Fibroblast of peridontal ligament (primary cell): ENCODE data around the gene ACOT2.
A peak's percentile ranks its signal among the peaks of the same experiment; 100 is the strongest.
"Not testable (repeated sequence)": the region's sequence is repeated elsewhere in the genome, so short reads cannot be mapped to it uniquely, and the experiment has no call there.

Source experiments
- DNase-seq: peaks from one replicate; pipeline ENCODE4 v3.0.0-alpha.2; 2010; ENCODE audit errors: extremely low read depth

The ACOT2 gene, protein sequence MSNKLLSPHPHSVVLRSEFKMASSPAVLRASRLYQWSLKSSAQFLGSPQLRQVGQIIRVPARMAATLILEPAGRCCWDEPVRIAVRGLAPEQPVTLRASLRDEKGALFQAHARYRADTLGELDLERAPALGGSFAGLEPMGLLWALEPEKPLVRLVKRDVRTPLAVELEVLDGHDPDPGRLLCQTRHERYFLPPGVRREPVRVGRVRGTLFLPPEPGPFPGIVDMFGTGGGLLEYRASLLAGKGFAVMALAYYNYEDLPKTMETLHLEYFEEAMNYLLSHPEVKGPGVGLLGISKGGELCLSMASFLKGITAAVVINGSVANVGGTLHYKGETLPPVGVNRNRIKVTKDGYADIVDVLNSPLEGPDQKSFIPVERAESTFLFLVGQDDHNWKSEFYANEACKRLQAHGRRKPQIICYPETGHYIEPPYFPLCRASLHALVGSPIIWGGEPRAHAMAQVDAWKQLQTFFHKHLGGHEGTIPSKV

DNA sequence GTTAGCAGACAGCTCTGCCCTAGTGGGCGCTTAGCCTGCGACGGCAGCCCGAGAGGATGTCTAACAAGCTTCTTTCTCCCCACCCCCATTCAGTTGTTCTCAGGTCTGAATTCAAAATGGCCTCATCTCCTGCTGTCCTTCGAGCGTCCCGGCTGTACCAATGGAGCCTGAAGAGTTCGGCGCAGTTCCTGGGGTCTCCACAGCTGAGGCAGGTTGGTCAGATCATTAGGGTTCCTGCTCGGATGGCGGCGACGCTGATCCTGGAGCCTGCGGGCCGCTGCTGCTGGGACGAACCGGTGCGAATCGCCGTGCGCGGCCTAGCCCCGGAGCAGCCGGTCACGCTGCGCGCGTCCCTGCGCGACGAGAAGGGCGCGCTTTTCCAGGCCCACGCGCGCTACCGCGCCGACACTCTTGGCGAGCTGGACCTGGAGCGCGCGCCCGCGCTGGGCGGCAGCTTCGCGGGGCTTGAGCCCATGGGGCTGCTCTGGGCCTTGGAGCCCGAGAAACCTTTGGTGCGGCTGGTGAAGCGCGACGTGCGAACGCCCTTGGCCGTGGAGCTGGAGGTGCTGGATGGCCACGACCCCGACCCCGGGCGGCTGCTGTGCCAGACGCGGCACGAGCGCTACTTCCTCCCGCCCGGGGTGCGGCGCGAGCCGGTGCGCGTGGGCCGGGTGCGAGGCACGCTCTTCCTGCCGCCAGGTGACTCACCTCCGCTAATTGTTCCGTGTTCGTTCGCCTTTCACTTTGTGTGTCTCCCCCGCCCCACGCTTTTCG lies at the start of gene ACOT2:
Gene ACOT2 (plus strand): TSS at position 29 of the 774 bp plus-strand sequence. CDS start 28 bp downstream, at position 57.
- peak; percentile 95 for DNase-seq

DNA sequence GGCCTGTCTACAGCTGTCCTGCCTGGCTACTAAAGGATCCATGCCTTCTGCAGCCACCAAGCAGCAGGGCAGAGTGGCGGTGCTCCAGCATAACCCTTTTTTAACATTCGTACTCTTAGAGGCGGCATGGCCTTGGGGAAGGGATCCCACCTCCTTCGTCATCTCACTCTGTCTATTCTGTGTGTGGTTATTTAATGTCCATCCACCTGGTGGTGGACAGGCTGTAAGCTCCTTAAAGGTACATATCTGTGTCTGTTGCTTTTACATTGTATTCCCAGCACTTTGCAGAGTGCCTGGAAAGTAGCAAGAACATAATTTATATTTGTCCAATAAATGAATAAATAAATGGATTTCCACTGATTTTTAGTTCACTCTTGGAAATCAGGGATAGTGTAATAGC lies 47.8 kb upstream of the ACOT2 start:
- no peak for DNase-seq

DNA sequence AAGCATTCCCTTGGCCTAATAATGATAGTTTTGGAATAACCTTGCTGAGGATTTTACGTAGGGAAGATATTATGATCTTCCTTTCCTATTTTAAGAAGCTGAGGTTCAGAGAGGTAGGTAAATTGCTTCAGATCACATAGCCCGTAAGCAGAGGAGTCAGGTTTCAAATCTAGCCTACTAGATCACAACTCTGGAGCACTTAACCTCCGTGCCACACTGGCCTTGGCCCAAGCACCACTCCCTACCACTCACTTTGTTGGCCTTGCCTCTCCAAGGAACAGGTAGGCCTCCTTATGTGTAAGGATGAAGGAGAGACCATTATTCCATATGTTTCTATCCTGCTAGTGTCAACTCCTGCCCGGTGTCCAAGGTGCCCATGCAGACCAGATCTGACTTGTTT lies 44.5 kb upstream of the ACOT2 start:
- no peak for DNase-seq

DNA sequence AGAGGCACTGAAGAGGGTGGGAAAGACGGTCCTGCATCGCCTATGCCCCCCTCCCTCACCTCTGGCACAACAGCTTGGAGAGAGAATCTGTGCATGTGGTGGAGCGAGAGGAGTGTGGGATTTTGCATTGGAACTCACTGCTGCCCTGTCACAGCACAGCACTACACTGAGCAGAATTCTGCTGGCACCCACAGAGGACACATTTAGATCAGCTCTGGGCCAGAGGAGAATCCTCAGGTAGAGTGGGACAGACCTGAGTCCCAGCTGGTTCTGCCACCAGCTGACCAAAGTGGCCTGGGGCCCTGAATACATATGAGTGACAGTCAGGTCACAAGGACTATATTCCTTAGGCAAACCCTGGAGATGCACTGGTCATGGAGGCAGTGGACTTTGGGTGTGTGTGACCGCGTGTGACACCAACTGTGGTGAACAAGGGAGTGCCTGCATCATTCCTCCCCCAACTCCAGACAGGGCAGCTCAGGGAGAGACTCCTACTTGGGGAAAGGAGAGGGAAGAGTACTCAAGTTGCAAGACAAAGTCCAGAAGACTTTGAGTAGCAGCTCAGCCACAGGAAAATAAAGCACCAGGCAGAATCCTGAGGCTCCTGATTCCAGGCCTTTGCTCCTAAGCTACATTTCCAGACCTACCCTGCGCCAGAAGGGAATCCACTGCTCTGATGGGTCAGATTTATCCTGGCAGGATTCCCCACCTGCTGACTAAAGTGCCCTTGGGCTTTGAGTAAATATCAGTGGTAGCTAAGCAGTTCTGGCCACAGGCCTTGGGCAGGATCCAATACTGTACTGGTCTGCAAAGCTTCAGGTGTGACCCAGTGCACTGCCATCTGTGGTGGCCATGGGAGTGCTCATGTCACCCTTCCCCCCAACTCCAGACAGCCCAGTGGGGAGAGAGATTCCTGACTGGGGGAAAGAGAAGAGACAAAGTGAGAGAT lies 42.7 kb upstream of the ACOT2 start:
- peak; percentile 68 for DNase-seq

DNA sequence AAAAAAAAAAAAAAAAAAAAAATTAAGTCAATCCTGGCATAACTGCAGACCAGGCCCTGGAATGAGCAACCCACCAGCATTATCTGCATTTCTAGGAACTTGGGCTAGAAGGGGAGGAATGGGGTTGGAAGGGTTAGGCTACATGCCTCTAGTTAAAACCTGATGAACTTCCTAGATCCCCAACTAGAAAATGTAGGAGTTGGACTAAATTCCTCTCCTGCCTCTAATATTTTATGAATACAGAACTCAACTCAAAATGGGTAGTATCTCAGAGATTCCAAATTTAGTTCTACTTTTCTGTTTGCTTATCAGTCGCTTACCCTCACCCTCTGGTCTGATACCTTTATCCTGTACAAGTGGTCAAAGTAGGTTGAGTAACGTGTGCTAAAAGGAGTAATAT lies 39.7 kb upstream of the ACOT2 start:
- DNase-seq: not testable (repeated sequence)

DNA sequence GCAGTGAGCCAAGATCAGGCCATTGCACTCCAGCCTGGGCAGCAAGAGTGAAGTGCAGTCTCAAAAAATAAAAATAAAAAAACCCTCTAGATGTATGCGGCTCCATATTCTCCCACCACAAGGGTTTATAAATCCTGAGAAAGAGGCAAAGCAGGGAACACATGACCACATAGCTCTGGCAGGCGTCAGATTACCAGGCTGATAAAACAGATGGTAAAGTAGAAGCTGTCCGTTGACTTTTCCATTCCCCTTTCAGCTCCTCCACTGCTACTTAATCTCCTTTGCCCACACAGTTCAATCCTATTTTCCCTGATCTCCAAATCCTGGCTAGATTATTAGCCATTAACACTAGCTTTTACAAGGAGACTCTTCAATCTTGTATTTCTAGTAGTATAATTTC lies 37.0 kb upstream of the ACOT2 start:
- DNase-seq: not testable (repeated sequence)

DNA sequence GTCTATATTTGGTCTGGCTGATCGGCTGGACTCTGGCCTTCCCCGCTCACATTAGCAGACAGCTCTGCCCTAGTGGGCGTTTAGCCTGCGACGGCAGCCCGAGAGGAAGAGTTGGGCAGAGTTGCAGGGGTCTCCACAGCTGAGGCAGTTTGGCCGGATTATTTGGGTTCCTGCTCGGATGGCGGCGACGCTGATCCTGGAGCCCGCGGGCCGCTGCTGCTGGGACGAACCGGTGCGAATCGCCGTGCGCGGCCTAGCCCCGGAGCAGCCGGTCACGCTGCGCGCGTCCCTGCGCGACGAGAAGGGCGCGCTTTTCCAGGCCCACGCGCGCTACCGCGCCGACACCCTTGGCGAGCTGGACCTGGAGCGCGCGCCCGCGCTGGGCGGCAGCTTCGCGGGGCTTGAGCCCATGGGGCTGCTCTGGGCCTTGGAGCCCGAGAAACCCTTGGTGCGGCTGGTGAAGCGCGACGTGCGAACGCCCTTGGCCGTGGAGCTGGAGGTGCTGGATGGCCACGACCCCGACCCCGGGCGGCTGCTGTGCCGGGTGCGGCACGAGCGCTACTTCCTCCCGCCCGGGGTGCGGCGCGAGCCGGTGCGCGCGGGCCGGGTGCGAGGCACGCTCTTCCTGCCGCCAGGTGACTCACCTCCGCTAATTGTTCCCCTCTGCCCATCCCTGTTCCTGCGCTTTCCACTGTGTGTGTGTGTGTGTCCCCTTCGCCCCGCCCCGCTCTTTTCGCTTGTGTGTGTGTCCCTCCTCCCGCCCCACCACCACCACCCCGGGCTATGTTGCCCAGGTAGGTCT lies 31.6 kb upstream of the ACOT2 start:
- not testable (repeated sequence) for DNase-seq

DNA sequence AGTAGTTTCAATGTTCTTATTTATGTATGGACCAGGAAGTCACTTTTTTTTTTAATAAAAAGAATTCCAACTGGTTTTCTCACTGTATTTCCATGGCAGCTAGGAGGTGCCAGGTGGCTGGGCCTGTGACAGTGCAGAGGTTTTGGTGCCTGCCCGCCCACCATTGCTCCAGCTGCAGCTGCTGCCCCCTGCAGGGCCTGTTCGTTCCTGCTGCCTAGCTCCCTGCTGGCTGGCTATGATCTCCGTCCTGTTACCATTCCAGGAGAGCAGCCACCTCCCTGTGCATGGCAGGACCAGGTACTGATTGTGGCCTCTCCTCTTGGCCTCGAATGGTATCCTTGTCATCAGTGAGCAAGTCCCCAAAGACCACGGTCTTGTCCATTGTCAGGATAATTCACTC lies 30.0 kb upstream of the ACOT2 start:
- not testable (repeated sequence) for DNase-seq

DNA sequence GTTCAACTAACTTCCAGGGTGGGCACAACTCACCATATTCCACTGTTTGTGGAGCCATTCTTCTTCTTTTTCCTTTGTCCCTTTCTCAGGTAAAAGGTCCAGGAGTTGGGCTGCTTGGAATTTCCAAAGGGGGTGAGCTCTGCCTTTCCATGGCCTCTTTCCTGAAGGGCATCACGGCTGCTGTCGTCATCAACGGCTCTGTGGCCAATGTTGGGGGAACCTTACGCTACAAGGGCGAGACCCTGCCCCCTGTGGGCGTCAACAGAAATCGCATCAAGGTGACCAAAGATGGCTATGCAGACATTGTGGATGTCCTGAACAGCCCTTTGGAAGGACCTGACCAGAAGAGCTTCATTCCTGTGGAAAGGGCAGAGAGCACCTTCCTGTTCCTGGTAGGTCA lies 26.1 kb upstream of the ACOT2 start:
- DNase-seq: not testable (repeated sequence)

DNA sequence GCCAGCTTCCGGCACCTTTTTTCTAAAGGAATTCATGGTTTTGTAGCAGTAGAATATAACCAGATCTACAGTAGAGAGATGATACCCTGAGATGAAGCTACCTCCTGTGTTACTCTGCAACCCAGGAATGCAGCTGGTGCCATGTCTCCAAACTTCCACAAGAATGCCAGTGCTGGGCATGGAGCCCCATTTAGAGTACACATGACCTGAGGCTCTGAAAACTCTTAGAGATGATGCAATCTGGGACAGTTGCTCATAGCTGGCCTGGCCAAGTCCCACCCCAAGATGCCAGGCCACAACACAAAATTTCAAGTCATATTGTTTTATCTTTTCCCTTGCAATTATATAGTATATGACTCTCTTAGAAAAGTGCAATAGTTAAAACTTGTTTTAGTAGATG lies 23.7 kb upstream of the ACOT2 start:
- not testable (repeated sequence) for DNase-seq

DNA sequence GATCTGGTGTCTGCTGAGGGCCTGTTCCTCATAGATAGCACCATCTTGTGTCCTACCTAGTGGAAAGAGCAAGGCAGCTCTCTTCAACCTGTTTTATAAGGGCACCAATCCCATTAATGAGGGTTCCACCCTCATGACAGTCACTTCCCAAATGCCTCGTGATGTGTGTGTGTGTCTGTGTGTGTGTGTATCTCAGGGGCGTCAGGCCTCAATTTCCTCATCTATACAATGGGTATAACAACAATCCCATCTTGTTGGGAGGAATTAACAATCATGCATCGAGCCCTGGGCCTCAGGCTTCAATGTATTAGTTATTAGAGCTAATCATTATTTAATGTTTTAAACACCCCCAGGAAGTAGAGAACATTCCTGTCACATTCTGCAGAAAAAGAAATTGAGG lies 19.9 kb upstream of the ACOT2 start:
- DNase-seq: not testable (repeated sequence)

DNA sequence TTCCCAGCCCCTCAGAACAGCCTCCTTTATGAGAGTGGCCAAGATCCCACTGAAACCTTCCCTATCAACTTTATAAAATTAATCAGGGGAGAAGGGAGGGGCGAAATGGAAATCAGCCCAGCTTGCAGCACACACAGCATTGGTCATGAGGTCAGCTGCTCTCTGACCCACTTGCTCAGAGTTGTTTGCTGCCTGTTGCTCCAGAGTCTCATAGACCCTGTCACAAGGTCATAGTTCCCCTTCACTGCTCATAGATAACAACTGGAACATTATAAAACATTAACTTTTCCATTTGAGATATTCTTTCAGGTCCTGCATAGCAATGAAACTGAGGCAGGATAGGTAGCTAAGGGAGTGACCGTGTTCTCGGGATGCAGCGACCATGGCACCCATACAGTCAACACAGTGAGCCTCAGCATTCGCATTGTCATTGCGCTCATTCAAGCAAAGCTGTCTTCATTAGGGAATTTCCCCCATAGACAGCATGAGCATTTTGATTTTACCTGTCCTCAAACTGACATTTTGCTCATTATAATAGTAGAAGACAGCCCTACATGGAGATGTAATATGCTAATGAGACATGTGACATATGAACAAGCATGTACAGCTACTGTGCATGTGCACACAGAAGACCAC lies 19.0 kb upstream of the ACOT2 start:
- not testable (repeated sequence) for DNase-seq

DNA sequence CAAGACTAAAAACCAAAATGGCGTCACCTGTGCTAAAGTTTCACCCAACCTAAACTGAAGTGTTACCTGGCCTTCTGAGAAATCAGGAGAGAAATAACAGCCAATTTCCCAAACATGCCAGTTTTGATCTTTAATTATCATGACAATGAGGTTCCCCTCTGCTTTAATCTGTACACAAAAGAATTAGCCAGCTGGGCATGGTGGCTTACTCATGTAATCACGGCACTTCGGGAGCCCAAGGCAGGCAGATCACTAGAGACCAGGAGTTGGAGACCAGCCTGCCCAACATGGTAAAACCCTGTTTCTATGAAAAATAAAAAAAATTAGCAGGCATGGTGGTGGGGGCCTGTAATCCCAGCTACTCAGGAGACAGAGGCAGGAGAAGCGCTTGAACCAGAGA lies 15.2 kb upstream of the ACOT2 start:
- no peak for DNase-seq

DNA sequence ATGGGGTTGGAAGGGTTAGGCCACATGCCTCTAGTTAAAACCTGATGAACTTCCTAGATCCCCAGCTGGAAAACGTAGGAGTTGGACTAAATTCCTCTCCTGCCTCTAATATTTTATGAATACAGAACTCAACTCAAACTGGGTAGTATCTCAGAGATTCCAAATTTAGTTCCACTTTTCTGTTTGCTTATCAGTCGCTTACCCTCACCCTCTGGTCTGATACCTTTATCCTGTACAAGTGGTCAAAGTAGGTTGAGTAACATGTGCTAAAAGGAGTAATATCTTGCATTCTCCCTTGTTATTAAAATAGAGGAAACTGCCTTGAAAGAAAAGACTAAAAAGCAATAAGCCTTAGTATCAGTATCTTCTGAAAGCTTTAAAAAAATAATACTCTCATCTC lies 11.8 kb upstream of the ACOT2 start:
- DNase-seq: not testable (repeated sequence)

DNA sequence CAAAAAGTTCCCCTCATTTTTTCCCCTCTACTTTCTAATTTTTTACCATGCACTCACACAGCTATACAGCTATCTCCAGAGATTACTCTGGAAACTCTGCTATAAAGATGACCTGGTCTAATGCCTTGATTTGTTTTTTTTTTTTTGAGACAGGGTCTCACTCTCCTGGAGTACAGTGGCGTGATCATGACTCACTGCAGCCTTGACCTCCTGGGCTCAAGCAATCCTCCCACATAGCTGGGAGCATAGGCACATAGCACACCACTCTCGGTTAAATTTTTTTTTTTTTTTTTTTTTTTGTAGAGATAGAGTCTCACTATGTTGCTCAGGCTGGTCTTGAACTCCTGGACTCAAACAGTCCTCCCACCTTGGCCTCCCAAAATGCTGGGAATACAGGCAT lies 10.8 kb upstream of the ACOT2 start:
- not testable (repeated sequence) for DNase-seq

DNA sequence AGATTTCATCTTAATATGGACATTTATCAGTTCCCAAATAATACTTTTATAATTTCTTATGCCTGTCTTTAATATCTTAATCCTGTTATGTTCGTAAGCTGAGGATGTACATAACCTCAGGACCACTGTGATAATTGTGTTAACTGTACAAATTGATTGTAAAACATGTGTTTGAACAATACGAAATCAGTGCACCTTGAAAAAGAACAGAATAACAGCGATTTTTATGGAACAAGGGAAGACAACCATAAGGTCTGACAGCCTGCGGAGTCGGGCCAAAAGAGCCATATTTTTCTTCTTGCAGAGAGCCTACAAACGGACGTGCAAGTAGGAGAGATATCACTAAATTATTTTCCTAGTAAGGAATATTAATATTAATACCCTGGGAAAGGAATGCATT lies 6.8 kb upstream of the ACOT2 start:
- not testable (repeated sequence) for DNase-seq

DNA sequence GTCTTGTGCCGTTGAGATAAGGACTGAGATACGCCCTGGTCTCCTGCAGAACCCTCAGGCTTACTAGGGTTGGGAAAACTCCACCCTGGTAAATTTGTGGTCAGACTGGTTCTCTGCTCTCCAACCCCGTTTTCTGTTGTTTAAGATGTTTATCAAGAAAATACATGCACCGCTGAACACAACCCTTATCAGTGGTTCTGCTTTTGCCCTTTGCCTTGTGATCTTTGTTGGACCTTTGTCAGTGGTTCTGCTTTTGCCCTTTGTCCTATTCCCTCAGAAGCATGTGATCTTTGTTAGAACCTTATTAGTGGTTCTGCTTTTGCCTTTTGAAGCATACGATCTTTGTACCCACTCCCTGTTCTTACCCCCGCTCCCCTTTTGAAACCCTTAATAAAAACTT lies 6.3 kb upstream of the ACOT2 start:
- DNase-seq: not testable (repeated sequence)

DNA sequence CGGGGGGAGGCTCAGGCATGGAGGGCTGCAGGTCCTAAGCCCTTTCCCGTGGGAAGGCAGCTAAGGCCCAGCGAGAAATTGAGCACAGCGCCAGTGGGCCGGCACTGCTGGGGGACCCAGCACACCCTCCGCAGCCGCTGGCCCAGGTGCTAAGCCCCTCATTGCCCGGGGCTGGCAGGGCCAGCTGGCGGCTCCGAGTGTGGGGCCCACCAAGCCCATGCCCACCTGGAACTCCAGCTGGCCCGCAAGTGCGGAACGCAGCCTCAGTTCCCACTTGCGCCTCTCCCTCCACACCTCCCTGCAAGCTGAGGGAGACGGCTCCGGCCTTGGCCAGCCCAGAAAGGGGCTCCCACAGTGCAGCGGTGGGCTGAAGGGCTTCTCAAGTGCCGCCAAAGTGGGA lies 2.6 kb upstream of the ACOT2 start:
- not testable (repeated sequence) for DNase-seq

DNA sequence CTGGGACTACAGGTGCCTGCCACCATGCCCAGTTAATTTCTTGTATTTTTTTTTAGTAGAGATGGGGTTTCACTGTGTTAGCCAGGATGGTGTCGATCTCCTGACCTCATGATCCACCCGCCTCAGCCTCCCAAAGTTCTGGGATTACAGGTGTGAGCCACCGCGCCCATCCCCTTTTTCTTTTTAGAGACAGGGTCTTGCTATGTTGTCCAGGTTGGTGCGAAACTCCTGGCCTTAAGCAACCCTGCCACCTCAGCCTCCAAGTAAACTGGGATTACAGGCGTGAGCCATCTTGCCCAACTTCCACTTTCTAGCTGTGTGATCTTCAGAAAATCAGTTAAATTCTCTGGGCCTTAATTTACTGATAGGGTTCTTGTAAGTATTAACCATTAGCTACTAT lies 2.1 kb upstream of the ACOT2 start:
- DNase-seq: not testable (repeated sequence)

DNA sequence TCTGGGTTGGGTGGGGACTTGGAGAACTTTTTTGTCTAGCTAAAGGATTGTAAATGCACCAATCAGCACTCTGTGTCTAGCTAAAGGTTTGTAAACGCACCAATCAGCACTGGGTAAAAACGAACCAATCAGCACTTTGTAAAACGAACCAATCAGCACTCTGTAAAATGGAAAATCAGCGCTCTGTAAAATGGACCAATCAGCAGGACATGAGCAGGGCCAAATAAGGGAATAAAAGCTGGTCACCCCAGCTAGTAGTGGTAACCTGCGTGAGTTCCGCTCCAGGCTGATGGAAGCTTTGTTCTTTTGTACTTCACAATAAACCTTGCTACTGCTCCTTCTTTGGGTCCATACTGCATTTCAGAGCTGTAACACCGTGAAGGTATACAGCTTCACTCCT lies 1.7 kb upstream of the ACOT2 start:
- DNase-seq: no peak
